Neuron (in vitro differentiated cells): ENCODE measurements around the gene SMIM21.

Experiments
- H2AFZ ChIP-seq: one replicate; pipeline ENCODE4 v1.6.1; 2013; ENCODE audit warnings: low read depth, mild to moderate bottlenecking, inconsistent platforms, low read length, moderate library complexity
- H3K27me3 ChIP-seq: one replicate; pipeline ENCODE4 v1.6.1; 2013; ENCODE audit warnings: low read length; ENCODE audit not compliant: insufficient read depth
- H3K36me3 ChIP-seq: one replicate; pipeline ENCODE4 v1.6.1; 2013; ENCODE audit warnings: low read length; ENCODE audit not compliant: insufficient read depth
- H3K4me1 ChIP-seq: one replicate; pipeline ENCODE4 v1.6.1; 2013; ENCODE audit warnings: low read length; ENCODE audit not compliant: insufficient read depth
- H3K4me3 ChIP-seq: 2 replicates; pipeline ENCODE4 v1.5.1; 2013; ENCODE audit warnings: mild to moderate bottlenecking, low read length, moderate library complexity
- H3K9me3 ChIP-seq: one replicate; pipeline ENCODE4 v1.6.1; 2013; ENCODE audit warnings: low read length

Gene SMIM21

GRCh38 chr18:75409806-75410205, 17.7 kb downstream of the SMIM21 start:
- Histone ChIP-seq H3K4me3 (no peak overlapping the region), H3K27me3 (no peaks in the 10 kb centered on the region), H2AFZ (no peak overlapping the region), H3K9me3 (no peaks in the 10 kb centered on the region), H3K4me1 (no peaks in the 10 kb centered on the region), H3K36me3 (no peaks in the 10 kb centered on the region)

GRCh38 chr18:75408554-75409506, 18.7 kb downstream of the SMIM21 start:
- Histone ChIP-seq H3K9me3 (no peaks in the 10 kb centered on the region), H2AFZ (no peak overlapping the region), H3K36me3 (no peaks in the 10 kb centered on the region), H3K4me1 (no peaks in the 10 kb centered on the region), H3K27me3 (no peaks in the 10 kb centered on the region), H3K4me3 (no peak overlapping the region)

DNA sequence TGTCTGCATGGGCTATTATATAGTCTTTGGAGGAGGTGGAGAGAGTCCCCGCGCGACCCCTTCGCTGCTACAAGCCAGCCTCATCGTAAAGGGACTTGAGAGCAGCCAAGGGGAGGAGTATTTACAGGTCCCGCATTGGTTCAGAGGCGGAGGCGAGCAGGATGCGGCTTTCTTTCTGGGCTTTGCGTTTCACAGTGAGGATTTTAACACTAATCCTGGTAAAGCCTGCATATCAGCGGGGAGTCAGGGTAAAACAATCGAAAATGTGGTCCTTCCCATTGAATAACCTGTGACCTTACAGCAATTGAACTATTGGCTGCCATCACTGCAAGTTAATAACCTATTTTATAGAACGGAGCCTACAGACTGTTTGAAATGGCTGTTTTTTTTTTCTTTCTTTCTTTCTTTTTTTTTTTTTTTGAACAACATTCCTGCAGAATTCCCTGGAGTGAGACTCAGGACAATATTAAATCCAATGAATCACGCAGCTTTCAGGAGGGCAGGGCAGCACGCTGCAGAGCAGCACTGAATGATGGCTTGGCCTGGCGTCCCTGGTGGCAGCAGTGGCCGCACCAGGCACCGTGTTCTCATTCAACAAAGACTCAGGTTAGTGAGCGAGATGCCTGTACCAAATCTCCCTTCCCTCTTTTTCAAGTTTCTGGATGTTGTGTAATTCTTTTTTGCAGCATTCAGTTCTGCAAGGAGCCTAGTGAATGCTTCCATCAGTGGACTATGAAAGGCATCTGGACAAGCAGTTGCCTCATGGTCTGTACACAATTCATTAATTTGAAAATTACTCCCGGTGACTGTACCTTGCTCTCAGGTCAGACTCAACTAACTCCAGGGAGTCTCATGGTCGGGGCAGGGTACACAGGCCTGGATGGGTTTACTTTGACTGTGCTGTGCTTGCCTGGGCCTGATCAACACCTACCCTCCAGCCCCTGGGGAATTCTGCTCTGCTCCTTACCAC, 19.8 kb downstream of the SMIM21 start:
- no peak overlapping the region for H2AFZ ChIP-seq
- no peaks in the 10 kb centered on the region for H3K4me1 ChIP-seq
- no peaks in the 10 kb centered on the region for H3K27me3 ChIP-seq
- no peaks in the 10 kb centered on the region for H3K9me3 ChIP-seq
- no peak overlapping the region for H3K4me3 ChIP-seq
- no peaks in the 10 kb centered on the region for H3K36me3 ChIP-seq

- H3K9me3 ChIP-seq: no peaks in the 10 kb centered on the region
- H2AFZ ChIP-seq: no peak overlapping the region
- H3K4me1 ChIP-seq: no peaks in the 10 kb centered on the region
- no peaks in the 10 kb centered on the region for H3K36me3 ChIP-seq
- H3K4me3 ChIP-seq: no peak overlapping the region
- no peaks in the 10 kb centered on the region for H3K27me3 ChIP-seq
These were observed 20.7 kb downstream of the SMIM21 start for GRCh38 chr18:75406491-75407445.

GRCh38 chr18:75405351-75405750, 22.2 kb downstream of the SMIM21 start:
- Histone ChIP-seq H3K4me1 (no peaks in the 10 kb centered on the region), H3K9me3 (no peaks in the 10 kb centered on the region), H3K4me3 (no peak overlapping the region), H3K27me3 (no peaks in the 10 kb centered on the region), H2AFZ (no peak overlapping the region), H3K36me3 (no peaks in the 10 kb centered on the region)

- H3K4me3 ChIP-seq: no peak overlapping the region
- no peaks in the 10 kb centered on the region for H3K4me1 ChIP-seq
- no peaks in the 10 kb centered on the region for H3K9me3 ChIP-seq
- no peaks in the 10 kb centered on the region for H3K36me3 ChIP-seq
- H2AFZ ChIP-seq: no peak overlapping the region
- no peaks in the 10 kb centered on the region for H3K27me3 ChIP-seq
These were observed 27.1 kb downstream of the SMIM21 start for GRCh38 chr18:75400366-75400765.

GRCh38 chr18:75395137-75395536, 32.4 kb downstream of the SMIM21 start:
- Histone ChIP-seq H3K4me3 (no peak overlapping the region), H2AFZ (no peak overlapping the region), H3K4me1 (peaks cover 12% of the 10 kb centered on the region), H3K36me3 (no peaks in the 10 kb centered on the region), H3K9me3 (no peaks in the 10 kb centered on the region), H3K27me3 (no peaks in the 10 kb centered on the region)

- no peaks in the 10 kb centered on the region for H3K9me3 ChIP-seq
- H2AFZ ChIP-seq: no peak overlapping the region
- no peak overlapping the region for H3K4me3 ChIP-seq
- H3K36me3 ChIP-seq: no peaks in the 10 kb centered on the region
- H3K27me3 ChIP-seq: no peaks in the 10 kb centered on the region
- H3K4me1 ChIP-seq: peaks cover 12% of the 10 kb centered on the region
These were observed 33.8 kb downstream of the SMIM21 start for GRCh38 chr18:75393721-75394120.

DNA sequence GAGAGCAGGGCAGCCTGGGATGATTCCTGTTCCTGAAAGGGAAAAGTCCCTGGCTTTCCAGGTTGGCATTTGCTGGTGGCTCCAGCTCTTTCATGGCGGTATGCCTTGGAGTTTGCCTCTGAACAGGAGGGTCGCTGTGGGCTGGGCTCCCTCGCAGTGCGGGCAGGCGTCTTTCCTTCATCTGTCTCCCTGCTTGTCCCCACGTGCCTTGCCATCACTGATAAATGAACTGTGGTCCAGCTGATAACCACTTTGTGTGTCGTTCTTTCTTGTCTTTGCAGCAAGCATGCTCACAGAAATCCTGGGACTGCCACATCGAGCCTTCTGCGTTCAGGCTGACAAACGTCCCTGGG, 35.3 kb downstream of the SMIM21 start:
- H3K36me3 ChIP-seq: no peaks in the 10 kb centered on the region
- H3K9me3 ChIP-seq: no peaks in the 10 kb centered on the region
- H3K4me3 ChIP-seq: no peak overlapping the region
- peaks cover 12% of the 10 kb centered on the region for H3K4me1 ChIP-seq
- H2AFZ ChIP-seq: peak overlapping the region; percentile 66
- H3K27me3 ChIP-seq: no peaks in the 10 kb centered on the region

- Histone ChIP-seq H3K9me3 (no peaks in the 10 kb centered on the region), H3K4me3 (no peak overlapping the region), H2AFZ (peak overlapping the region; percentile 66), H3K36me3 (no peaks in the 10 kb centered on the region), H3K4me1 (peaks cover 12% of the 10 kb centered on the region), H3K27me3 (no peaks in the 10 kb centered on the region)
These were observed 36.0 kb downstream of the SMIM21 start for GRCh38 chr18:75391279-75392225.

DNA sequence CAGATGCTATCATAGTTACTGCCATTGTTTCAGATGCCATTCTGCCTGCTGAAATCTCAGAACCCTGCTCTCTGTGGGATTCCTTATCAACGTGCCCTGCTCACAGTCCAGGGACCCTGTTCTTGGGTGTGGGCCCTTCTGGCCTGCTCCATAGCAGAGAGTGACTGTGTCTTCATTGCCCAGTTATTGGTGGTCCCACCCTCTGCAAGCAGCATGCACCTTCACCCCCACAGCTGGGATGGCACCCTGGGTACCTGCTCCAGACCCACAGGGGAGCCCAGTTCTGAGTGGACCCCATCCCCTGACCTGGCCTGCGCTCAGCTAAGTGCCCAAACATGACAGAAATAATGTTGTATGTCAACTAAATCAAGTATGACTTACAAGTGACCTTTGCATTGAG, 36.6 kb downstream of the SMIM21 start:
- Histone ChIP-seq H3K9me3 (no peaks in the 10 kb centered on the region), H3K36me3 (no peaks in the 10 kb centered on the region), H3K4me3 (no peak overlapping the region), H2AFZ (no peak overlapping the region), H3K4me1 (peaks cover 12% of the 10 kb centered on the region), H3K27me3 (no peaks in the 10 kb centered on the region)
